HEK293 (cell line): Measurements from ENCODE around the gene MLLT3.

Source experiments
- SETDB1 ChIP-seq: IDR thresholded peaks from one replicate; pipeline ENCODE4 v1.6.1; 2017; ENCODE audit warnings: mild to moderate bottlenecking, low read length, moderate library complexity, mixed read lengths; ENCODE audit not compliant: insufficient read length
- YY1 ChIP-seq: fragments of 450-650 bp; formaldehyde crosslinking; IDR thresholded peaks from 2 replicates; pipeline ENCODE4 v1.5.1; 2018; ENCODE audit warnings: missing biosample characterization, missing genetic modification characterization
- ZBTB1 ChIP-seq: fragments of 450-650 bp; formaldehyde crosslinking; IDR thresholded peaks from 2 replicates; pipeline ENCODE4 v1.5.1; 2016; ENCODE audit warnings: missing biosample characterization, missing genetic modification characterization
- ZFP41 ChIP-seq: fragments of 450-650 bp; formaldehyde crosslinking; IDR thresholded peaks from 2 replicates; pipeline ENCODE4 v1.5.1; 2016; ENCODE audit warnings: missing biosample characterization, missing genetic modification characterization, borderline replicate concordance
- ZNF239 ChIP-seq: fragments of 450-650 bp; formaldehyde crosslinking; IDR thresholded peaks from 2 replicates; pipeline ENCODE4 v1.5.1; 2016; ENCODE audit warnings: missing biosample characterization, missing genetic modification characterization
- ZNF366 ChIP-seq: fragments of 450-650 bp; formaldehyde crosslinking; conservative IDR thresholded peaks from 2 replicates; pipeline ENCODE4 v1.5.1; 2016; ENCODE audit warnings: missing biosample characterization, missing genetic modification characterization
- ZNF561 ChIP-seq: fragments of 450-650 bp; IDR thresholded peaks from 2 replicates; pipeline ENCODE4 v1.5.1; 2018; ENCODE audit warnings: missing biosample characterization, missing genetic modification characterization, borderline replicate concordance
- ZNF596 ChIP-seq: fragments of 450-650 bp; IDR thresholded peaks from 2 replicates; pipeline ENCODE4 v1.5.0; 2018; ENCODE audit warnings: missing biosample characterization, mild to moderate bottlenecking, missing genetic modification characterization, moderate library complexity
- ZNF639 ChIP-seq: fragments of 450-650 bp; formaldehyde crosslinking; IDR thresholded peaks from 2 replicates; pipeline ENCODE4 v1.5.1; 2016; ENCODE audit warnings: missing biosample characterization, missing genetic modification characterization
- ZNF777 ChIP-seq: fragments of 450-650 bp; formaldehyde crosslinking; IDR thresholded peaks from 2 replicates; pipeline ENCODE4 v1.5.1; 2017; ENCODE audit warnings: missing biosample characterization, missing genetic modification characterization, borderline replicate concordance
- TF ChIP-seq, protein P1 (sequence below): fragments of 450-650 bp; formaldehyde crosslinking; IDR thresholded peaks from 2 replicates; pipeline ENCODE4 v1.5.1; 2016; ENCODE audit warnings: missing biosample characterization, missing genetic modification characterization
- TF ChIP-seq, protein P2 (sequence below): fragments of 450-650 bp; formaldehyde crosslinking; IDR thresholded peaks from 2 replicates; pipeline ENCODE4 v1.5.1; 2016; ENCODE audit warnings: missing biosample characterization, missing genetic modification characterization
- TF ChIP-seq, protein P3 (sequence below): fragments of 450-650 bp; formaldehyde crosslinking; IDR thresholded peaks from 2 replicates; pipeline ENCODE4 v1.5.1; 2016; ENCODE audit warnings: missing biosample characterization, missing genetic modification characterization

DNA sequence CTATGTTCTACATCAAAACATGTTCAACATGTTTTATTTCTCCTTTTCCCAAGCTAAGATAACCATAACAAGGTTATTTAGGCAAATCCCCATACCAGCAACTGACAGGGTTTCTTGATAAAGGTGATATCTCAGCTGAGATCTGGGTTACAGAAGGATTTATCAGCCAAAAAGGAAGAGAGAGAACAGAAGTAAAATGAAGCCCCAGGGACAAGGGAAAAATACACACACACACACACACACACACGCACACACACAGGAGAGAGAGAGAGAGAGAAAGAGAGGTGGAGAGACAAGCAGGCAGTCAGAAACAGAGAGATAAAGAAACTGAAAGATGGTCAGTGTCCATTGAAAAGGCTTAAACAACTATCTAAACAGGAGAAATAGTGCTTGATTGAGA is 19.7 kb upstream of the MLLT3 start:
- no peak for TF ChIP-seq ZNF639 (tag by site-specific recombination)
- TF ChIP-seq, protein P1, sequence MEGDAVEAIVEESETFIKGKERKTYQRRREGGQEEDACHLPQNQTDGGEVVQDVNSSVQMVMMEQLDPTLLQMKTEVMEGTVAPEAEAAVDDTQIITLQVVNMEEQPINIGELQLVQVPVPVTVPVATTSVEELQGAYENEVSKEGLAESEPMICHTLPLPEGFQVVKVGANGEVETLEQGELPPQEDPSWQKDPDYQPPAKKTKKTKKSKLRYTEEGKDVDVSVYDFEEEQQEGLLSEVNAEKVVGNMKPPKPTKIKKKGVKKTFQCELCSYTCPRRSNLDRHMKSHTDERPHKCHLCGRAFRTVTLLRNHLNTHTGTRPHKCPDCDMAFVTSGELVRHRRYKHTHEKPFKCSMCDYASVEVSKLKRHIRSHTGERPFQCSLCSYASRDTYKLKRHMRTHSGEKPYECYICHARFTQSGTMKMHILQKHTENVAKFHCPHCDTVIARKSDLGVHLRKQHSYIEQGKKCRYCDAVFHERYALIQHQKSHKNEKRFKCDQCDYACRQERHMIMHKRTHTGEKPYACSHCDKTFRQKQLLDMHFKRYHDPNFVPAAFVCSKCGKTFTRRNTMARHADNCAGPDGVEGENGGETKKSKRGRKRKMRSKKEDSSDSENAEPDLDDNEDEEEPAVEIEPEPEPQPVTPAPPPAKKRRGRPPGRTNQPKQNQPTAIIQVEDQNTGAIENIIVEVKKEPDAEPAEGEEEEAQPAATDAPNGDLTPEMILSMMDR (tag by site-specific recombination): no peak
- TF ChIP-seq, protein P2, sequence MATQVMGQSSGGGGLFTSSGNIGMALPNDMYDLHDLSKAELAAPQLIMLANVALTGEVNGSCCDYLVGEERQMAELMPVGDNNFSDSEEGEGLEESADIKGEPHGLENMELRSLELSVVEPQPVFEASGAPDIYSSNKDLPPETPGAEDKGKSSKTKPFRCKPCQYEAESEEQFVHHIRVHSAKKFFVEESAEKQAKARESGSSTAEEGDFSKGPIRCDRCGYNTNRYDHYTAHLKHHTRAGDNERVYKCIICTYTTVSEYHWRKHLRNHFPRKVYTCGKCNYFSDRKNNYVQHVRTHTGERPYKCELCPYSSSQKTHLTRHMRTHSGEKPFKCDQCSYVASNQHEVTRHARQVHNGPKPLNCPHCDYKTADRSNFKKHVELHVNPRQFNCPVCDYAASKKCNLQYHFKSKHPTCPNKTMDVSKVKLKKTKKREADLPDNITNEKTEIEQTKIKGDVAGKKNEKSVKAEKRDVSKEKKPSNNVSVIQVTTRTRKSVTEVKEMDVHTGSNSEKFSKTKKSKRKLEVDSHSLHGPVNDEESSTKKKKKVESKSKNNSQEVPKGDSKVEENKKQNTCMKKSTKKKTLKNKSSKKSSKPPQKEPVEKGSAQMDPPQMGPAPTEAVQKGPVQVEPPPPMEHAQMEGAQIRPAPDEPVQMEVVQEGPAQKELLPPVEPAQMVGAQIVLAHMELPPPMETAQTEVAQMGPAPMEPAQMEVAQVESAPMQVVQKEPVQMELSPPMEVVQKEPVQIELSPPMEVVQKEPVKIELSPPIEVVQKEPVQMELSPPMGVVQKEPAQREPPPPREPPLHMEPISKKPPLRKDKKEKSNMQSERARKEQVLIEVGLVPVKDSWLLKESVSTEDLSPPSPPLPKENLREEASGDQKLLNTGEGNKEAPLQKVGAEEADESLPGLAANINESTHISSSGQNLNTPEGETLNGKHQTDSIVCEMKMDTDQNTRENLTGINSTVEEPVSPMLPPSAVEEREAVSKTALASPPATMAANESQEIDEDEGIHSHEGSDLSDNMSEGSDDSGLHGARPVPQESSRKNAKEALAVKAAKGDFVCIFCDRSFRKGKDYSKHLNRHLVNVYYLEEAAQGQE (tag by site-specific recombination): no peak
- TF ChIP-seq ZNF561 (tag by site-specific recombination): no peak
- TF ChIP-seq ZBTB1 (tag by site-specific recombination): no peak
- no peak for TF ChIP-seq YY1 (tag by site-specific recombination)
- TF ChIP-seq ZNF777: no peak
- TF ChIP-seq ZNF596 (tag by site-specific recombination): no peak
- TF ChIP-seq, protein P3, sequence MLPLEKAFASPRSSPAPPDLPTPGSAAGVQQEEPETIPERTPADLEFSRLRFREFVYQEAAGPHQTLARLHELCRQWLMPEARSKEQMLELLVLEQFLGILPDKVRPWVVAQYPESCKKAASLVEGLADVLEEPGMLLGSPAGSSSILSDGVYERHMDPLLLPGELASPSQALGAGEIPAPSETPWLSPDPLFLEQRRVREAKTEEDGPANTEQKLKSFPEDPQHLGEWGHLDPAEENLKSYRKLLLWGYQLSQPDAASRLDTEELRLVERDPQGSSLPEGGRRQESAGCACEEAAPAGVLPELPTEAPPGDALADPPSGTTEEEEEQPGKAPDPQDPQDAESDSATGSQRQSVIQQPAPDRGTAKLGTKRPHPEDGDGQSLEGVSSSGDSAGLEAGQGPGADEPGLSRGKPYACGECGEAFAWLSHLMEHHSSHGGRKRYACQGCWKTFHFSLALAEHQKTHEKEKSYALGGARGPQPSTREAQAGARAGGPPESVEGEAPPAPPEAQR (tag by site-specific recombination): no peak
- TF ChIP-seq ZFP41 (tag by site-specific recombination): no peak
- no peak for TF ChIP-seq ZNF239
- no peak for TF ChIP-seq ZNF366 (tag by site-specific recombination)
- no peak for TF ChIP-seq SETDB1
